ENCODE results near the gene RASL12.

DNA sequence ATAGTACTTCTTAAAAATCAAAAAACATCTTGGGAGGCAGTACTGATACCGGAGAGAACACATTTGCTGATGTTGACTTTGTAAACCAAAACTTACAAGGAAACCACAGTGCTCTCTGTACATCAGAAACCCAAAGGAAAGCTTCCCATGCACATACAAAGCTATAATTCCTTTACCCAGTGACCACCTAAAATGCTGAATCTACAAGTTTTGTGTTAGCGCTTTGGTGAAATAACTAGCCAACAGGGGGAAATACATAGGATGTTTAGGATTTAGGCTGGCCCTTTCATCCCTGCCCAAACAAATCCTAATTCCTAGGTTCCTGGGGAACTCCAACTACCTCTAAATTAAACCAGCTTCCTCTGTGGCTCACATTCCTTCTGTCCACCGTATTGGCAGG lies 62.8 kb downstream of the RASL12 start:
- TF ChIP-seq, protein P1, sequence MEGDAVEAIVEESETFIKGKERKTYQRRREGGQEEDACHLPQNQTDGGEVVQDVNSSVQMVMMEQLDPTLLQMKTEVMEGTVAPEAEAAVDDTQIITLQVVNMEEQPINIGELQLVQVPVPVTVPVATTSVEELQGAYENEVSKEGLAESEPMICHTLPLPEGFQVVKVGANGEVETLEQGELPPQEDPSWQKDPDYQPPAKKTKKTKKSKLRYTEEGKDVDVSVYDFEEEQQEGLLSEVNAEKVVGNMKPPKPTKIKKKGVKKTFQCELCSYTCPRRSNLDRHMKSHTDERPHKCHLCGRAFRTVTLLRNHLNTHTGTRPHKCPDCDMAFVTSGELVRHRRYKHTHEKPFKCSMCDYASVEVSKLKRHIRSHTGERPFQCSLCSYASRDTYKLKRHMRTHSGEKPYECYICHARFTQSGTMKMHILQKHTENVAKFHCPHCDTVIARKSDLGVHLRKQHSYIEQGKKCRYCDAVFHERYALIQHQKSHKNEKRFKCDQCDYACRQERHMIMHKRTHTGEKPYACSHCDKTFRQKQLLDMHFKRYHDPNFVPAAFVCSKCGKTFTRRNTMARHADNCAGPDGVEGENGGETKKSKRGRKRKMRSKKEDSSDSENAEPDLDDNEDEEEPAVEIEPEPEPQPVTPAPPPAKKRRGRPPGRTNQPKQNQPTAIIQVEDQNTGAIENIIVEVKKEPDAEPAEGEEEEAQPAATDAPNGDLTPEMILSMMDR (IDR thresholded peaks at IDR 0.05), result no peak
- no peak for TF ChIP-seq POLR2A (IDR thresholded peaks at IDR 0.05)
- TF ChIP-seq EP300 (IDR thresholded peaks at IDR 0.05), result no peak
- no peak for TF ChIP-seq POLR2AphosphoS5 (IDR thresholded peaks at IDR 0.05)
